Measurements from ENCODE around the gene SPECC1L. TPM values are rescaled to one million over a fixed set of nuclear protein-coding genes. Genes with fewer than 3 reads are reported as not detected.
"Not testable (repeated sequence)": the region's sequence is repeated elsewhere in the genome, so short reads cannot be mapped to it uniquely, and the experiment has no call there.

Gene SPECC1L
- total and polyA plus RNA-seq, 10 of the 15 experiments (the other 5 are each of a cell fraction or from before 2014, with no cell fraction given) = 1.9 to 40.6 (median 19.1) TPM

DNA sequence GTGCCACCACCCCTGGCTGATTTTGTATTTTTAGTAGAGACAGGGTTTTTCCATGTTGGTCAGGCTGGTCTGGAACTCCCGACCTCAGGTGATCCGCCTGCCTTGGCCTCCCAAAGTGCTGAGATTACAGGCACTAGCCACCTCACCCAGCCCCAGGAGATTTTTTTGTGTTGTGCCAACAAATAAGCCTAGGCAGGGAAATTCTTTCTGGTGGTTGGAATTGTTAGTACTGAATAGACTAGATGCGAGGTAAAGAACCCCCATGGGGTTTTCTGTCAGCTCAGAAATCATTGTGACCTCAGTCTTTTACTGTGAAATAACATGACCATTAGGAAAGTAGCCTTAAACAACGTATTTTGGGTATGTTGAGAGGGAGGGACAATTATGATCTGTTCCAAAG lies 3.3 kb downstream of the SPECC1L start:
- TF ChIP-seq MEF2B (IDR thresholded peaks at IDR 0.05; ENCODE audit: partially characterized antibody, poor library complexity, severe bottlenecking) (peak; percentile 46), BHLHE40 (IDR thresholded peaks at IDR 0.05; ENCODE audit: borderline replicate concordance in 1 of 2, low read depth in 2 of 2, low read length in 1 of 2) (0 out of 4 replicates have a peak, but pooled peaks of 1 of the 2 experiments have one; percentile 59), NBN (IDR thresholded peaks at IDR 0.05) (0 out of 2 replicates have a peak, but pooled peaks have one; percentile 32), IKZF2 (IDR thresholded peaks at IDR 0.05) (peak in 1 of 2 experiments; percentile 36; a peak in 1 of 4 replicates)
- TF ChIP-seq, protein P1, sequence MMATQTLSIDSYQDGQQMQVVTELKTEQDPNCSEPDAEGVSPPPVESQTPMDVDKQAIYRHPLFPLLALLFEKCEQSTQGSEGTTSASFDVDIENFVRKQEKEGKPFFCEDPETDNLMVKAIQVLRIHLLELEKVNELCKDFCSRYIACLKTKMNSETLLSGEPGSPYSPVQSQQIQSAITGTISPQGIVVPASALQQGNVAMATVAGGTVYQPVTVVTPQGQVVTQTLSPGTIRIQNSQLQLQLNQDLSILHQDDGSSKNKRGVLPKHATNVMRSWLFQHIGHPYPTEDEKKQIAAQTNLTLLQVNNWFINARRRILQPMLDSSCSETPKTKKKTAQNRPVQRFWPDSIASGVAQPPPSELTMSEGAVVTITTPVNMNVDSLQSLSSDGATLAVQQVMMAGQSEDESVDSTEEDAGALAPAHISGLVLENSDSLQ (IDR thresholded peaks at IDR 0.05) = peak; percentile 38; the same call in 1 of the 2 replicates
- TF ChIP-seq, protein P2, sequence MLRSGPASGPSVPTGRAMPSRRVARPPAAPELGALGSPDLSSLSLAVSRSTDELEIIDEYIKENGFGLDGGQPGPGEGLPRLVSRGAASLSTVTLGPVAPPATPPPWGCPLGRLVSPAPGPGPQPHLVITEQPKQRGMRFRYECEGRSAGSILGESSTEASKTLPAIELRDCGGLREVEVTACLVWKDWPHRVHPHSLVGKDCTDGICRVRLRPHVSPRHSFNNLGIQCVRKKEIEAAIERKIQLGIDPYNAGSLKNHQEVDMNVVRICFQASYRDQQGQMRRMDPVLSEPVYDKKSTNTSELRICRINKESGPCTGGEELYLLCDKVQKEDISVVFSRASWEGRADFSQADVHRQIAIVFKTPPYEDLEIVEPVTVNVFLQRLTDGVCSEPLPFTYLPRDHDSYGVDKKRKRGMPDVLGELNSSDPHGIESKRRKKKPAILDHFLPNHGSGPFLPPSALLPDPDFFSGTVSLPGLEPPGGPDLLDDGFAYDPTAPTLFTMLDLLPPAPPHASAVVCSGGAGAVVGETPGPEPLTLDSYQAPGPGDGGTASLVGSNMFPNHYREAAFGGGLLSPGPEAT (IDR thresholded peaks at IDR 0.05; ENCODE audit: low read depth) = peak; percentile 64; the same call in 1 of the 2 replicates
- intact Hi-C loops (cut with micrococcal nuclease; ENCODE audit: unreplicated experiment); H3K36me3 ChIP-seq (ENCODE audit: control insufficient read depth in 2 of 2, insufficient read depth in 2 of 2, low read length in 1 of 2); in situ Hi-C loops (cut with MboI); DNase-seq (ENCODE audit: low read depth, low spot score); POLR2A ChIA-PET; H4K20me1 ChIP-seq (ENCODE audit: control insufficient read depth, insufficient read depth); H3K27me3 ChIP-seq (replicated peaks in 1 of 2; ENCODE audit: control insufficient read depth in 2 of 2, insufficient read depth in 2 of 2, low read length in 1 of 2); H3K9ac ChIP-seq (ENCODE audit: control insufficient read depth, insufficient read depth, low read length); H2AFZ ChIP-seq (ENCODE audit: control insufficient read depth, low read depth, low read length); FAIRE-seq; BruUV-seq (replicated peaks); RAD21 ChIA-PET (ENCODE audit: unreplicated experiment); H3K9me3 ChIP-seq (replicated peaks; ENCODE audit: control insufficient read depth, insufficient read depth, low read length): not testable (repeated sequence)
- peaks cover 14% of the 10 kb centered on the region for H3K4me1 ChIP-seq (ENCODE audit: control insufficient read depth, insufficient read depth, low read length)
- H3K79me2 ChIP-seq (ENCODE audit: control insufficient read depth, insufficient read depth, low read length) = peaks cover 56% of the 10 kb centered on the region
- H3K4me2 ChIP-seq (ENCODE audit: control insufficient read depth, insufficient read depth) = peak overlapping the region; percentile 50; the same call in 1 of the 2 replicates
- peak; percentile 20 for ATAC-seq
- peak overlapping the region; percentile 55 for H3K27ac ChIP-seq (ENCODE audit: control insufficient read depth, insufficient read depth)
- ChIA-PET CTCF (interaction anchor here (0.7 to 2.9 kb wide), 3 partner anchors 12 to 248 kb away, joined by 5 to 8 read pairs (median 5); no protein-coding TSS in a partner anchor), SMC1A (ENCODE audit: uncharacterized antibody, unreplicated experiment) (interaction anchor here (1.0 to 4.0 kb wide), 2 partner anchors 10 to 16 kb away, joined by 3 to 21 read pairs; no protein-coding TSS in a partner anchor)
- H3K4me3 ChIP-seq = peak overlapping the region; percentile 27; the same call in 1 of the 2 replicates
- WGBS (ENCODE audit: insufficient coverage, insufficient replicate concordance, low lambda C conversion rate, missing lambda C conversion rate) = 7% methylated on average over 4 of the region's 4 CpGs
